OCI-LY1 (cell line): ENCODE results near the gene ADAMTS4.
A peak's percentile ranks its signal among the peaks of the same experiment; 100 is the strongest.

ENCODE experiments used
- H2AFZ ChIP-seq: fragments of 200-600 bp; sonication (generic), shearing (Covaris generic); 2 replicates; pipeline ENCODE4 v1.6.0; 2014; ENCODE audit warnings: antibody characterized with exemption, mild to moderate bottlenecking, low read length
- H3F3A ChIP-seq: fragments of 200-600 bp; sonication (generic), shearing (Covaris generic); 2 replicates; pipeline ENCODE4 v1.6.0; 2014; ENCODE audit warnings: mild to moderate bottlenecking, antibody characterized with exemption, low read length, moderate library complexity; ENCODE audit not compliant: insufficient read depth
- H3K27ac ChIP-seq: fragments of 200-600 bp; sonication (generic); 2 replicates; pipeline ENCODE4 v1.5.1; 2014; ENCODE audit warnings: low read length, mixed run types, mild to moderate bottlenecking, low read depth; ENCODE audit not compliant: poor library complexity, severe bottlenecking
- H3K27me3 ChIP-seq: fragments of 200-600 bp; sonication (generic); 2 replicates; pipeline ENCODE4 v1.6.0; 2014; ENCODE audit warnings: antibody characterized with exemption, mild to moderate bottlenecking, low read length, moderate library complexity; ENCODE audit not compliant: insufficient read depth
- H3K36me3 ChIP-seq: fragments of 200-600 bp; sonication (generic); 2 replicates; pipeline ENCODE4 v1.6.1; 2014; ENCODE audit warnings: mild to moderate bottlenecking, antibody characterized with exemption, low read length, moderate library complexity, mixed read lengths; ENCODE audit not compliant: insufficient read depth
- H3K4me1 ChIP-seq: fragments of 200-600 bp; sonication (generic); 2 replicates; pipeline ENCODE4 v1.5.1; 2014; ENCODE audit warnings: mild to moderate bottlenecking, low read length, moderate library complexity; ENCODE audit not compliant: insufficient read depth, severe bottlenecking
- H3K4me2 ChIP-seq: fragments of 200-600 bp; sonication (generic), shearing (Covaris generic); 2 replicates; pipeline ENCODE4 v1.6.1; 2014; ENCODE audit warnings: low read length
- H3K4me3 ChIP-seq: fragments of 200-600 bp; sonication (generic); 2 replicates; pipeline ENCODE4 v1.5.1; 2014; ENCODE audit warnings: low read length, low read depth, mild to moderate bottlenecking, mixed read lengths; ENCODE audit not compliant: poor library complexity, severe bottlenecking
- H3K79me2 ChIP-seq: fragments of 200-600 bp; shearing (Covaris generic); 2 replicates; pipeline ENCODE4 v1.6.1; 2016; ENCODE audit warnings: mixed run types, low read length, mixed read lengths; ENCODE audit not compliant: insufficient read depth
- H3K9ac ChIP-seq: fragments of 200-600 bp; sonication (generic), shearing (Covaris generic); 2 replicates; pipeline ENCODE4 v1.6.1; 2014; ENCODE audit warnings: mild to moderate bottlenecking, low read length, mixed read lengths
- H3K9me2 ChIP-seq: fragments of 200-600 bp; sonication (generic), shearing (Covaris generic); 2 replicates; pipeline ENCODE4 v1.6.1; 2014; ENCODE audit warnings: low read depth, mild to moderate bottlenecking, low read length, mixed read lengths
- H3K9me3 ChIP-seq: fragments of 200-600 bp; shearing (Covaris generic); 2 replicates; pipeline ENCODE4 v1.6.1; 2014; ENCODE audit warnings: low read length, mixed read lengths
- H4K20me1 ChIP-seq: fragments of 200-600 bp; sonication (generic), shearing (Covaris generic); 2 replicates; pipeline ENCODE4 v1.6.0; 2016; ENCODE audit warnings: mild to moderate bottlenecking, low read length; ENCODE audit not compliant: insufficient read depth
- CTCF ChIP-seq: fragments of 200-600 bp; sonication (generic), shearing (Covaris generic); IDR thresholded peaks from 2 replicates; pipeline ENCODE4 v1.5.1; 2017; ENCODE audit warnings: mild to moderate bottlenecking, antibody characterized with exemption, low read length, moderate library complexity, mixed read lengths
- EZH2 ChIP-seq: fragments of 200-600 bp; sonication (generic), shearing (Covaris generic); IDR thresholded peaks from 2 replicates; pipeline ENCODE4 v1.8.0; 2017; ENCODE audit warnings: borderline replicate concordance, mixed run types, mild to moderate bottlenecking, antibody characterized with exemption, low read length, moderate library complexity, mixed read lengths

ADAMTS4 gene

GRCh38 chr1:161233102-161233501, 34.2 kb upstream of the ADAMTS4 start:
- Histone ChIP-seq H3K4me3 (no peak overlapping the region), H3K4me1 (no peaks in the 10 kb centered on the region), H3K9me3 (no peaks in the 10 kb centered on the region), H3K27me3 (no peaks in the 10 kb centered on the region), H3F3A (no peaks in the 10 kb centered on the region), H3K27ac (no peak overlapping the region), H3K4me2 (no peak overlapping the region), H3K79me2 (no peaks in the 10 kb centered on the region), H3K9ac (no peak overlapping the region), H3K9me2 (no peaks in the 10 kb centered on the region), H4K20me1 (no peaks in the 10 kb centered on the region), H3K36me3 (peaks cover 29% of the 10 kb centered on the region), H2AFZ (no peak overlapping the region)
- TF ChIP-seq EZH2, result no peak
- no peak for TF ChIP-seq CTCF

- no peak overlapping the region for H3K4me2 ChIP-seq
- H3F3A ChIP-seq, result no peaks in the 10 kb centered on the region
- H3K27ac ChIP-seq, result no peak overlapping the region
- no peak overlapping the region for H3K9ac ChIP-seq
- no peaks in the 10 kb centered on the region for H3K9me2 ChIP-seq
- H3K36me3 ChIP-seq, result peaks cover 32% of the 10 kb centered on the region
- H3K27me3 ChIP-seq, result no peaks in the 10 kb centered on the region
- no peak overlapping the region for H3K4me3 ChIP-seq
- peaks cover 16% of the 10 kb centered on the region for H3K4me1 ChIP-seq
- H3K79me2 ChIP-seq, result no peaks in the 10 kb centered on the region
- H3K9me3 ChIP-seq, result no peaks in the 10 kb centered on the region
- no peak overlapping the region for H2AFZ ChIP-seq
- no peaks in the 10 kb centered on the region for H4K20me1 ChIP-seq
- TF ChIP-seq EZH2, result no peak
- no peak for TF ChIP-seq CTCF
These were observed 31.9 kb upstream of the ADAMTS4 start for GRCh38 chr1:161230762-161231161.

DNA sequence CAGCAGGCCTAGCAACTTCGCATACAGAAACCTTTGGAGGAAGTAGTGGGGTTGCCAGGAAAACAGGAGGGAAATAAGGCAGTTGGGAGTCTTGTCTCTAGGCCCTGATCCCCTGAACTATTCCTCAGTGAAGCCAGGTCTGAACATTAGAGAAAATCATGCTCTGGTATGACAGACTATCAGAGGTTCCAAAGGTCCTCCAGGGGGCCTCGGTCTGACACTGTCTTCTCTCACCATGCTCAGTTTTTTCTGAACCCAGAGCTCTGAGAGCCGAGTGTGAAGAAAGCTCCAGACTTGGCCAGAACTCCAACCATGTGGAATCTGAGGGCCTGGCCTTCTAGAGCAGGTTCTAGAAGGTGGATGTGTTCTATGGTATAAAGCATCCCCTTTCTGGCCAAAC, 31.0 kb upstream of the ADAMTS4 start:
- no peak overlapping the region for H3K9ac ChIP-seq
- no peaks in the 10 kb centered on the region for H3K27me3 ChIP-seq
- H3K4me2 ChIP-seq, result no peak overlapping the region
- no peak overlapping the region for H2AFZ ChIP-seq
- H3K4me1 ChIP-seq, result peaks cover 23% of the 10 kb centered on the region
- peaks cover 32% of the 10 kb centered on the region for H3K36me3 ChIP-seq
- no peaks in the 10 kb centered on the region for H3K9me3 ChIP-seq
- TF ChIP-seq CTCF, result peak; percentile 37; the same call in 1 of the 2 replicates
- no peak for TF ChIP-seq EZH2
- H3F3A ChIP-seq, result no peaks in the 10 kb centered on the region
- H3K27ac ChIP-seq, result no peak overlapping the region
- no peaks in the 10 kb centered on the region for H3K79me2 ChIP-seq
- H4K20me1 ChIP-seq, result no peaks in the 10 kb centered on the region
- H3K9me2 ChIP-seq, result no peaks in the 10 kb centered on the region
- H3K4me3 ChIP-seq, result no peak overlapping the region
